SK-N-MC (cell line): ENCODE results near the gene STARD10.
"Not testable (repeated sequence)": the region's sequence is repeated elsewhere in the genome, so short reads cannot be mapped to it uniquely, and the experiment has no call there.

ENCODE experiments used
- DNase-seq: peaks from one replicate; pipeline ENCODE4 v3.0.0-alpha.2; 2011; ENCODE audit warnings: low read depth, low spot score
- H3K27ac ChIP-seq: fragments of 200-600 bp; sonication (generic); 2 replicates; pipeline ENCODE4 v1.5.1; 2016; ENCODE audit warnings: mixed run types
- H3K36me3 ChIP-seq: fragments of 200-600 bp; sonication (generic); 2 replicates; pipeline ENCODE4 v1.6.1; 2017; ENCODE audit warnings: antibody characterized with exemption, low read length, mixed read lengths; ENCODE audit not compliant: insufficient read depth
- H3K4me3 ChIP-seq: fragments of 200-600 bp; sonication (generic); 2 replicates; pipeline ENCODE4 v1.5.1; 2016
- H3K9ac ChIP-seq: fragments of 200-600 bp; sonication (generic); 2 replicates; pipeline ENCODE4 v1.8.0; 2017; ENCODE audit warnings: mixed run types, mixed read lengths; ENCODE audit not compliant: insufficient read length
- H3K9me3 ChIP-seq: fragments of 200-600 bp; sonication (generic); 2 replicates; pipeline ENCODE4 v1.6.1; 2017; ENCODE audit warnings: low read depth, mild to moderate bottlenecking, antibody characterized with exemption, low read length, moderate library complexity, mixed read lengths
- EZH2 ChIP-seq: fragments of 200-600 bp; sonication (generic); IDR thresholded peaks from one replicate; pipeline ENCODE4 v1.6.1; 2017; ENCODE audit warnings: antibody characterized with exemption
- FOXP2 ChIP-seq: optimal IDR thresholded peaks from 2 replicates; pipeline ENCODE3; 2011; ENCODE audit warnings: mild to moderate bottlenecking, moderate library complexity; ENCODE audit not compliant: insufficient read depth; ENCODE audit errors: extremely low read length, control extremely low read depth
- POLR2AphosphoS5 ChIP-seq: IDR thresholded peaks from 2 replicates; pipeline ENCODE4 v1.6.1; 2012; ENCODE audit warnings: mild to moderate bottlenecking, low read depth, low read length, borderline replicate concordance

The STARD10 gene

GRCh38 chr11:72813740-72814285 lies 20.0 kb upstream of the STARD10 start:
- Histone ChIP-seq H3K36me3 (no peaks in the 10 kb centered on the region; the same call in 1 of the 2 replicates), H3K27ac (peak overlapping the region; percentile 92), H3K4me3 (peak overlapping the region; percentile 99), H3K9ac (peak overlapping the region; percentile 93), H3K9me3 (no peaks in the 10 kb centered on the region)
- peak; percentile 74 for TF ChIP-seq POLR2AphosphoS5
- no peak for TF ChIP-seq FOXP2
- no peak for DNase-seq

- H3K4me3 ChIP-seq: peak overlapping the region; percentile 99
- peak overlapping the region; percentile 93 for H3K9ac ChIP-seq
- H3K9me3 ChIP-seq: no peaks in the 10 kb centered on the region
- no peak overlapping the region for H3K27ac ChIP-seq
- no peak for TF ChIP-seq FOXP2
- TF ChIP-seq POLR2AphosphoS5: no peak
- TF ChIP-seq EZH2: no peak
- H3K36me3 ChIP-seq: no peaks in the 10 kb centered on the region
- DNase-seq: no peak
Observed at GRCh38 chr11:72812967-72813739, 19.3 kb upstream of the STARD10 start.

- peak overlapping the region; percentile 99 for H3K4me3 ChIP-seq
- no peak overlapping the region for H3K27ac ChIP-seq
- H3K9ac ChIP-seq: no peak overlapping the region
- H3K9me3 ChIP-seq: no peaks in the 10 kb centered on the region
- TF ChIP-seq FOXP2: no peak
- no peak for TF ChIP-seq POLR2AphosphoS5
- TF ChIP-seq EZH2: no peak
- no peak for DNase-seq
- H3K36me3 ChIP-seq: no peaks in the 10 kb centered on the region
Observed at GRCh38 chr11:72812604-72812966, 18.7 kb upstream of the STARD10 start.

- not testable (repeated sequence) for DNase-seq, H3K36me3 ChIP-seq, H3K9ac ChIP-seq, H3K27ac ChIP-seq, H3K4me3 ChIP-seq, H3K9me3 ChIP-seq
Observed at GRCh38 chr11:72811686-72812085, 17.8 kb upstream of the STARD10 start.

GRCh38 chr11:72808331-72808798 lies 14.5 kb upstream of the STARD10 start:
- no peaks in the 10 kb centered on the region for H3K9me3 ChIP-seq
- no peak overlapping the region for H3K9ac ChIP-seq
- H3K27ac ChIP-seq: no peak overlapping the region
- TF ChIP-seq EZH2 (no peak), FOXP2 (no peak), POLR2AphosphoS5 (no peak)
- H3K36me3 ChIP-seq: no peaks in the 10 kb centered on the region
- no peak overlapping the region for H3K4me3 ChIP-seq
- DNase-seq: no peak

- H3K9ac ChIP-seq: no peak overlapping the region
- no peaks in the 10 kb centered on the region for H3K9me3 ChIP-seq
- H3K27ac ChIP-seq: no peak overlapping the region
- no peak overlapping the region for H3K4me3 ChIP-seq
- DNase-seq: no peak
- TF ChIP-seq EZH2: no peak
- TF ChIP-seq POLR2AphosphoS5: no peak
- TF ChIP-seq FOXP2: no peak
- H3K36me3 ChIP-seq: no peaks in the 10 kb centered on the region
Observed at GRCh38 chr11:72807792-72808191, 13.9 kb upstream of the STARD10 start.

- no peak overlapping the region for H3K9ac ChIP-seq
- DNase-seq: no peak
- H3K27ac ChIP-seq: no peak overlapping the region
- TF ChIP-seq EZH2 (no peak), POLR2AphosphoS5 (no peak), FOXP2 (no peak)
- H3K4me3 ChIP-seq: no peak overlapping the region
- H3K36me3 ChIP-seq: no peaks in the 10 kb centered on the region
- no peaks in the 10 kb centered on the region for H3K9me3 ChIP-seq
Observed at GRCh38 chr11:72807021-72807693, 13.3 kb upstream of the STARD10 start.

GRCh38 chr11:72806378-72806777 lies 12.5 kb upstream of the STARD10 start:
- H3K4me3 ChIP-seq, H3K27ac ChIP-seq, H3K36me3 ChIP-seq, DNase-seq, H3K9ac ChIP-seq, H3K9me3 ChIP-seq: not testable (repeated sequence)
